Renal pelvis (tissue), 3 donors: ENCODE measurements around the gene PSRC1. TPM values are rescaled to one million over a fixed set of nuclear protein-coding genes. Genes with fewer than 3 reads are reported as not detected.

Source experiments
- polyA plus RNA-seq, 3 donors: library from polyadenylated mRNA; unstranded; fragments of 120-200 nt; gene quantifications; one replicate each; pipeline ENCODE4 v1.2.1, GENCODE V29; 2013; ENCODE audit not compliant: insufficient read length in 3 of 3

Gene PSRC1
- polyA plus RNA-seq, 3 donors: 24.6 to 34.2 (median 30.7) TPM

Other genes starting within 250 kb of the PSRC1 start
- gene WDR47, start 241.0 kb downstream of the PSRC1 start, polyA plus RNA-seq: 10 to 100 TPM; 11.8 to 13.7 (median 12.4) TPM
- gene TAF13, start 207.1 kb downstream of the PSRC1 start, polyA plus RNA-seq: 10 to 100 TPM; 34.6 to 48.5 (median 35.5) TPM
- 10 to 100 TPM; 34.3 to 45.2 (median 38.9) TPM for gene TMEM167B, start 192.4 kb downstream of the PSRC1 start, polyA plus RNA-seq
- 1 to 10 TPM; 1.4 to 2.1 (median 2.1) TPM for gene ELAPOR1, start 169.0 kb downstream of the PSRC1 start, polyA plus RNA-seq
- 100 to 1,000 TPM; 117 to 144 (median 143) TPM for gene SARS1, start 69.2 kb downstream of the PSRC1 start, polyA plus RNA-seq
- gene CELSR2, start 33.6 kb downstream of the PSRC1 start, polyA plus RNA-seq: 10 to 100 TPM; 35.7 to 42.1 (median 39.4) TPM
- under 1 TPM in 1 of 3 donors, not detected in 2; 0.26 TPM for gene MYBPHL, start 23.9 kb upstream of the PSRC1 start, polyA plus RNA-seq
- gene SORT1, start 114.8 kb upstream of the PSRC1 start, polyA plus RNA-seq: 10 to 100 TPM; 50.1 to 58.5 (median 56.4) TPM
- 100 to 1,000 TPM; 108 to 127 (median 112) TPM for gene PSMA5, start 143.3 kb upstream of the PSRC1 start, polyA plus RNA-seq
- 10 to 100 TPM in 1 of 3 donors, 1 to 10 TPM in 2; 8.3 to 13.1 (median 9.4) TPM for gene SYPL2, start 183.4 kb upstream of the PSRC1 start, polyA plus RNA-seq
- gene ATXN7L2, start 200.8 kb upstream of the PSRC1 start, polyA plus RNA-seq: 10 to 100 TPM; 11.4 to 13.1 (median 12.0) TPM
- 10 to 100 TPM in 2 of 3 donors, 1 to 10 TPM in 1; 9.7 to 14.0 (median 10.6) TPM for gene CYB561D1, start 210.9 kb upstream of the PSRC1 start, polyA plus RNA-seq
- gene AMIGO1, start 226.6 kb upstream of the PSRC1 start, polyA plus RNA-seq: 1 to 10 TPM; 6.6 to 8.1 (median 7.5) TPM